Esophagus squamous epithelium (tissue), 5 donors: ENCODE measurements around the gene EHBP1. TPM values are rescaled to one million over a fixed set of nuclear protein-coding genes. Genes with fewer than 3 reads are reported as not detected.

Experiments used
- DNase-seq: peaks from one replicate; lab custom pipeline; 2025; lab: John Stamatoyannopoulos, UW
- H3K27ac ChIP-seq, 4 donors: fragments of 200-600 bp; sonication (generic); one replicate each; pipeline ENCODE4 v1.5.1; 2016 to 2019; ENCODE audit warnings: mild to moderate bottlenecking in 1 of 4
- H3K27me3 ChIP-seq, 4 donors: fragments of 200-600 bp; sonication (generic); 1 replicate in 3 of 4; 2 replicates in 1 of 4; pipeline versions ENCODE4 v1.5.1 to v1.6.0; 2017 to 2021; ENCODE audit warnings: antibody characterized with exemption in 1 of 4
- H3K36me3 ChIP-seq, 3 donors: fragments of 200-600 bp; sonication (generic); one replicate each; pipeline ENCODE4 v1.5.1; 2016 to 2019
- H3K4me1 ChIP-seq, 3 donors: fragments of 200-600 bp; sonication (generic); one replicate each; pipeline ENCODE4 v1.5.1; 2017 to 2019
- H3K4me3 ChIP-seq, 4 donors: fragments of 200-600 bp; sonication (generic); 1 replicate in 3 of 4; 2 replicates in 1 of 4; pipeline ENCODE4 v1.5.1; 2016 to 2019; ENCODE audit warnings: mild to moderate bottlenecking in 2 of 4, moderate library complexity in 1 of 4
- H3K9me3 ChIP-seq, 3 donors: fragments of 200-600 bp; sonication (generic); one replicate each; pipeline ENCODE4 v1.5.1; 2016 to 2019
- CTCF ChIP-seq, 6 experiments: fragments of 450-650 bp in 4 of 6; fragments of 200-600 bp in 2 of 6; sonication (generic) in 2 of 6; IDR thresholded peaks; one replicate each; pipeline ENCODE4 v1.5.1; 2016 to 2019; ENCODE audit warnings: antibody characterized with exemption in 6 of 6, mild to moderate bottlenecking in 4 of 6, moderate library complexity in 4 of 6
- POLR2A ChIP-seq, 4 donors: fragments of 450-650 bp; IDR thresholded peaks; one replicate each; pipeline ENCODE4 v1.6.1; 2017; ENCODE audit warnings: antibody characterized with exemption in 4 of 4, mild to moderate bottlenecking in 4 of 4, moderate library complexity in 3 of 4
- WGBS, 2 donors: methylation state at CpG; one replicate each; pipeline ENCODE4 v1.1.5; 2018; 5-methylcytosine and 5-hydroxymethylcytosine counted together
- intact Hi-C: fragments of 100-400 bp; cut with DNase I; formaldehyde crosslinking; loops from one replicate; pipeline ENCODE4 v1.15.0; 2022
- total RNA-seq, 4 donors: library from RNA; depleted of rRNA; stranded (reverse); fragments of >200 nt; gene quantifications; one replicate each; pipeline ENCODE4 v1.1.0, GENCODE V29; 2016
- donor health status: DM: yes; HTN: yes; CAD: no.

EHBP1 gene
- total RNA-seq, 4 donors from 2014 or later, result 59.6 to 111 (median 77.9) TPM

DNA sequence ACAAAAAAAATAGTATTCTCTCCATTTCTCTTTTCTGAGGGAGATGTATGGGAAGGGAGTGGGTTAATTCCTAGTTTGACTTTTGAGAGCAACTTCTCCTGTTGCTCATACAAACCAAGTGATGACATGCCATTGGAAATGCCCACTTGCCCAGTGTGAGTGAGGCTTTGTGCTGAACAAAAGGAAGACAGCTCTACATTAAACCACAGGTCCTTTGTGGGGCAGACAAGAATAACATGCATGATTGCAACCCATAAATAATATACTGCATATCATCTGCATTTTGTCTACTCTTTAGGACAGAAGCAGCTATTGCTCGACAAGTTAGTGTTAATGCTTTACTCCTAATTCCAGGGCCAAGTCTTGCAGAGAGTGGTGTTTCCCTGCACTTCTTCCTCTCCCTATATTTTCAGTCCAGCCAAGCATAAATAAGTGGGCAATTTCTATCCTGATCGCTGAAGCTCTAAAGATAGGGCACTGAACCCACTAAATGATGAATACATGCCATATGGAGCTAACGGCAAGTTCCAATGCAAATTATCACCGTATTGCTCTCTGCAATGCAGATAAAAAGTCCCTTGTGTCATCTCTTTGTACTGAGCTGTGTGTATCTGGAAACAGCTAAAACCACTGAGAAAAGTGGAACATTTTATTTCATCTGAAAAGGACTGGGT, 19.4 kb upstream of the EHBP1 start:
- intact Hi-C loops, result no loop called here
- Histone ChIP-seq H3K36me3 (no peaks in the 10 kb centered on the region), H3K9me3 (no peaks in the 10 kb centered on the region), H3K27ac (no peak overlapping the region), H3K27me3 (no peaks in the 10 kb centered on the region), H3K4me3 (no peak overlapping the region), H3K4me1 (no peaks in the 10 kb centered on the region)
- 68 to 78% methylated on average over 4 of the region's 4 CpGs for WGBS, 2 donors
- TF ChIP-seq CTCF (IDR thresholded peaks at IDR 0.05) (no peak), POLR2A (IDR thresholded peaks at IDR 0.05) (no peak)
- DNase-seq, result no peak

- no peak overlapping the region for H3K4me3 ChIP-seq
- intact Hi-C loops, result no loop called here
- H3K4me1 ChIP-seq, result peaks cover 0 to 3% (median 0%) of the 10 kb centered on the region in 3 donors
- 74 to 87% methylated on average over 2 of the region's 2 CpGs for WGBS, 2 donors
- H3K9me3 ChIP-seq, result no peaks in the 10 kb centered on the region
- no peaks in the 10 kb centered on the region for H3K36me3 ChIP-seq
- no peak for DNase-seq
- no peak for TF ChIP-seq CTCF (IDR thresholded peaks at IDR 0.05)
- no peak for TF ChIP-seq POLR2A (IDR thresholded peaks at IDR 0.05)
- no peak overlapping the region for H3K27ac ChIP-seq
- no peaks in the 10 kb centered on the region for H3K27me3 ChIP-seq
Measured at GRCh38 chr2:62687636-62688035, 17.9 kb upstream of the EHBP1 start.

DNA sequence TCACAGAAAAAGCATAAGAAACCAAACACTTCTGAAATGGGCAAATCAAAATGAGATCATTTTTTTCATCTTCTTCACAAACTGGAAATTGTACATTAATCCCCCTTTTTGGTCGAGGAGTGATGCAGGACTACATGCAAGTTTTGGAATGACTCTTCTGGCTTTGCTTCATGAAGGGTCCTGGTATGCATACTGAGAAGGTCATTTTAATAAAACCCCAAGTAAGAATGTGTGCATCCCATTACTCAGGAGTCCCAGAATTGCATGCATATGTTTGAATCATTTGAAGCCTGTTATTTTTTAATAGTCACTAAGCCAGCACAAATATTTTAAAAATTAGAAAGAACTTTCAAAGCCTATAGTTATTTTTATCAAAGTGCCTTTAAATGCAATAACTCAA, 16.7 kb upstream of the EHBP1 start:
- WGBS, 2 donors, result 44 to 50% methylated on average over 1 of the region's 1 CpG
- H3K4me1 ChIP-seq, result peaks cover 0 to 3% (median 0%) of the 10 kb centered on the region in 3 donors
- no peak overlapping the region for H3K27ac ChIP-seq
- intact Hi-C loops, result no loop called here
- no peak for TF ChIP-seq CTCF (IDR thresholded peaks at IDR 0.05)
- no peak for TF ChIP-seq POLR2A (IDR thresholded peaks at IDR 0.05)
- no peaks in the 10 kb centered on the region for H3K9me3 ChIP-seq
- no peaks in the 10 kb centered on the region for H3K27me3 ChIP-seq
- H3K36me3 ChIP-seq, result no peaks in the 10 kb centered on the region
- no peak overlapping the region for H3K4me3 ChIP-seq
- no peak for DNase-seq

GRCh38 chr2:62691186-62691585, 14.3 kb upstream of the EHBP1 start:
- TF ChIP-seq CTCF (IDR thresholded peaks at IDR 0.05) (no peak), POLR2A (IDR thresholded peaks at IDR 0.05) (no peak)
- 51 to 65% methylated on average over 2 of the region's 2 CpGs for WGBS, 2 donors

DNA sequence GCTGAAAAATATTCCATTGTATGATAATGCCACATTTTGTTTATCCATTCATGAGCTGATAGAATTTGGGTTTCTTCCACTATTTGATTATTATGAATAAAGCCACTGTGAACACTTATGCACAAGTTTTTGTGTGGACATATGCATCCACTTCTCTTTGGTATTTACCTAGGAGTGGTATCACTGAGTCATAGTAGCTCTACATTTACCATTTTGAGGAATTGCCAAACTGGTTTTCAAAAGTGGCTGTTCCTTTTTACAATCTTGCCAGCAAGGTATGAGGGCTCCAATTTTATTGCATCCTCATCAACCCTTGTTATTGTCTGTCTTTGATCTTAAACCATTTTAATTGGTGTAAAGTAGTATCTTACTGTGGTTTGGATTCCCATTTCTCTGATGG, 13.3 kb upstream of the EHBP1 start:
- TF ChIP-seq CTCF (IDR thresholded peaks at IDR 0.05) (no peak), POLR2A (IDR thresholded peaks at IDR 0.05) (no peak)
- H3K9me3 ChIP-seq, result no peaks in the 10 kb centered on the region
- no peak overlapping the region for H3K27ac ChIP-seq
- DNase-seq, result no peak
- no peaks in the 10 kb centered on the region for H3K27me3 ChIP-seq
- peaks cover 0 to 10% (median 3%) of the 10 kb centered on the region in 3 donors for H3K4me1 ChIP-seq
- no peak overlapping the region for H3K4me3 ChIP-seq
- H3K36me3 ChIP-seq, result no peaks in the 10 kb centered on the region
- intact Hi-C loops, result no loop called here

More at GRCh38 chr2:62691186-62691585, 14.3 kb upstream of the EHBP1 start:
- Histone ChIP-seq H3K4me3 (no peak overlapping the region), H3K4me1 (peaks cover 0 to 3% (median 0%) of the 10 kb centered on the region in 3 donors), H3K9me3 (no peaks in the 10 kb centered on the region), H3K27ac (no peak overlapping the region), H3K36me3 (no peaks in the 10 kb centered on the region), H3K27me3 (no peaks in the 10 kb centered on the region)
- no peak for DNase-seq
- intact Hi-C loops, result no loop called here
